GM12878 (cell line): ENCODE data around the gene HIPK4. TPM values are rescaled to one million over a fixed set of nuclear protein-coding genes. Genes with fewer than 3 reads are reported as not detected.

Source experiments
- ATAC-seq: fragments of 200-7000 bp; cut with Tn5 transposase; 3 replicates; pipeline ENCODE4 v1.9.1; 2020; ENCODE audit warnings: mild to moderate bottlenecking, moderate library complexity
- BruUV-seq: library from RNA; stranded (reverse); fragments of 400-500 nt; replicated peaks from 2 replicates; lab custom pipeline; 2021; lab: Mats Ljungman, UMichigan
- CTCF ChIA-PET: fragments of 300-600 bp; sonication (Branson Sonifier 250); formaldehyde crosslinking; extraction: SDS; loops from one replicate; lab custom pipeline; 2021; ENCODE audit warnings: inconsistent platforms; lab: Yijun Ruan, JAX
- POLR2A ChIA-PET: fragments of 350-600 bp; formaldehyde crosslinking; extraction: SDS; loops from one replicate; lab custom pipeline; 2021; ENCODE audit warnings: inconsistent platforms; lab: Charles Lee
- RAD21 ChIA-PET: fragments of 300-600 bp; sonication (Branson Sonifier 250); formaldehyde crosslinking; loops from one replicate; lab custom pipeline; 2023; ENCODE audit warnings: antibody characterized with exemption; ENCODE audit not compliant: unreplicated experiment; lab: Charles Lee
- SMC1A ChIA-PET: fragments of 300-600 bp; sonication (Branson Sonifier 250); formaldehyde crosslinking; loops from one replicate; lab custom pipeline; 2023; ENCODE audit not compliant: unreplicated experiment, uncharacterized antibody; lab: Charles Lee
- DNase-seq: peaks from one replicate; pipeline ENCODE4 v3.0.0-alpha.2; 2011; ENCODE audit warnings: low read depth, low spot score
- FAIRE-seq: peaks from 3 replicates; lab custom pipeline; 2011; peaks lifted over from hg19 to GRCh38; lab: Jason Lieb, UNC
- H2AFZ ChIP-seq: 2 replicates; pipeline ENCODE4 v1.6.0; 2011; ENCODE audit warnings: low read depth, low read length, control low read depth; ENCODE audit not compliant: control insufficient read depth
- H3K27ac ChIP-seq: 2 replicates; pipeline ENCODE4 v1.5.1; 2011; ENCODE audit warnings: control low read depth; ENCODE audit not compliant: control insufficient read depth, insufficient read depth
- H3K27me3 ChIP-seq, 2 experiments: replicated peaks in 1 of 2; 2 replicates each; pipeline versions ENCODE4 v1.6.0 to v1.6.1; 2011; ENCODE audit warnings: low read length in 1 of 2; ENCODE audit not compliant: control insufficient read depth in 2 of 2, insufficient read depth in 2 of 2
- H3K36me3 ChIP-seq, 2 experiments: 2 replicates each; pipeline ENCODE4 v1.5.1; 2011; ENCODE audit warnings: low read length in 1 of 2; ENCODE audit not compliant: control insufficient read depth in 2 of 2, insufficient read depth in 2 of 2
- H3K4me1 ChIP-seq: 2 replicates; pipeline ENCODE4 v1.6.1; 2011; ENCODE audit warnings: mild to moderate bottlenecking, low read length, moderate library complexity, mixed read lengths; ENCODE audit not compliant: control insufficient read depth, insufficient read depth
- H3K4me2 ChIP-seq: 2 replicates; pipeline ENCODE4 v1.6.0; 2011; ENCODE audit warnings: control low read depth; ENCODE audit not compliant: control insufficient read depth, insufficient read depth
- H3K4me3 ChIP-seq: fragments of 200-600 bp; sonication (generic); 2 replicates; pipeline ENCODE4 v1.5.1; 2016
- H3K79me2 ChIP-seq: 2 replicates; pipeline ENCODE4 v1.6.0; 2011; ENCODE audit warnings: low read length; ENCODE audit not compliant: control insufficient read depth, insufficient read depth
- H3K9ac ChIP-seq: 2 replicates; pipeline ENCODE4 v1.8.0; 2011; ENCODE audit warnings: low read length, control low read depth, mixed read lengths; ENCODE audit not compliant: control insufficient read depth, insufficient read depth
- H3K9me3 ChIP-seq: replicated peaks from 3 replicates; pipeline ENCODE4 v1.5.1; 2011; ENCODE audit warnings: mild to moderate bottlenecking, low read length; ENCODE audit not compliant: control insufficient read depth, insufficient read depth
- H4K20me1 ChIP-seq: 2 replicates; pipeline ENCODE4 v1.6.0; 2011; ENCODE audit not compliant: control insufficient read depth, insufficient read depth
- BRCA1 ChIP-seq: IDR thresholded peaks from 2 replicates; pipeline ENCODE4 v1.6.1; 2011; ENCODE audit warnings: low read depth, low read length, improper control_type of control experiment
- CHD4 ChIP-seq: fragments of 200-600 bp; sonication (generic); IDR thresholded peaks from 2 replicates; pipeline ENCODE4 v1.6.1; 2016; ENCODE audit warnings: mild to moderate bottlenecking
- CREM ChIP-seq: IDR thresholded peaks from 2 replicates; pipeline ENCODE4 v1.6.1; 2014; ENCODE audit warnings: antibody characterized with exemption, low read depth
- EGR1 ChIP-seq, 2 experiments: IDR thresholded peaks; 1 replicate in 1 of 2; 2 replicates in 1 of 2; pipeline ENCODE4 v1.6.1; 2011 to 2012; ENCODE audit warnings: low read depth in 2 of 2, low read length in 2 of 2, borderline replicate concordance in 1 of 2, mild to moderate bottlenecking in 1 of 2, moderate library complexity in 1 of 2
- POLR2AphosphoS5 ChIP-seq: IDR thresholded peaks from 2 replicates; pipeline ENCODE4 v1.6.1; 2011; ENCODE audit warnings: mild to moderate bottlenecking, low read length, inconsistent platforms
- RCOR1 ChIP-seq: conservative IDR thresholded peaks from 2 replicates; pipeline ENCODE4 v1.6.1; 2012; ENCODE audit warnings: low read depth, low read length, improper control_type of control experiment
- SP1 ChIP-seq: IDR thresholded peaks from one replicate; pipeline ENCODE4 v1.6.1; 2011; ENCODE audit warnings: low read depth, low read length
- TARDBP ChIP-seq: IDR thresholded peaks from 2 replicates; pipeline ENCODE4 v1.6.1; 2016; ENCODE audit warnings: borderline replicate concordance
- YBX1 ChIP-seq: fragments of 450-650 bp; IDR thresholded peaks from 2 replicates; pipeline ENCODE4 v1.6.1; 2016; ENCODE audit warnings: antibody characterized with exemption
- ZBED1 ChIP-seq: IDR thresholded peaks from 2 replicates; pipeline ENCODE4 v1.6.1; 2016; ENCODE audit warnings: borderline replicate concordance
- WGBS: methylation state at CpG from one replicate; pipeline ENCODE4 v1.1.6; 2016; ENCODE audit warnings: low lambda C conversion rate; ENCODE audit not compliant: insufficient replicate concordance, insufficient coverage; ENCODE audit errors: missing lambda C conversion rate; 5-methylcytosine and 5-hydroxymethylcytosine counted together
- in situ Hi-C: fragments of 300-500 bp; cut with MboI; formaldehyde crosslinking; loops from 9 replicates; pipeline ENCODE4 v1.14.3; 2018; ENCODE audit warnings: mixed read lengths
- intact Hi-C: fragments of 100-400 bp; cut with micrococcal nuclease; formaldehyde crosslinking; loops from one replicate; pipeline ENCODE4 v1.14.2; 2022; ENCODE audit not compliant: unreplicated experiment
- polyA plus RNA-seq, 11 experiments: library from polyadenylated mRNA; depleted of rRNA in 4 of 11; unstranded in 6 of 11; stranded (reverse) in 5 of 11; fragments of >200 nt; fragmentation: Nextera tagmentation in 4 of 11; fragmentation: Illumina TruSeq in 1 of 11; extraction: Ambion mirVana in 4 of 11; extraction: Trizol in 1 of 11; gene quantifications; 1 replicate in 1 of 11; 2 replicates in 10 of 11; pipeline versions ENCODE4 v1.2.1 to v1.2.3, GENCODE V29; 2011 to 2016; ENCODE audit warnings: inconsistent platforms in 2 of 11, missing spikeins in 2 of 11, low read depth in 1 of 11
- total RNA-seq, 4 experiments: library from RNA; depleted of rRNA in 3 of 4; stranded (reverse); fragments of >200 nt in 3 of 4; fragmentation: Illumina TruSeq in 1 of 4; extraction: Trizol in 1 of 4; gene quantifications; 2 replicates each; pipeline versions ENCODE4 v1.2.1 to v1.2.3, GENCODE V29; 2013 to 2021
- TF ChIP-seq, protein P1 (sequence below): IDR thresholded peaks from 2 replicates; pipeline ENCODE4 v1.6.1; 2011; ENCODE audit warnings: borderline replicate concordance, low read depth, mild to moderate bottlenecking, moderate library complexity, low read length; ENCODE audit not compliant: insufficient read depth, poor library complexity, severe bottlenecking

The HIPK4 gene
- total and polyA plus RNA-seq, 10 of the 15 experiments (the other 5 are each of a cell fraction or from before 2014, with no cell fraction given): 0.07 to 0.13 (median 0.08) TPM; not detected in 7

DNA sequence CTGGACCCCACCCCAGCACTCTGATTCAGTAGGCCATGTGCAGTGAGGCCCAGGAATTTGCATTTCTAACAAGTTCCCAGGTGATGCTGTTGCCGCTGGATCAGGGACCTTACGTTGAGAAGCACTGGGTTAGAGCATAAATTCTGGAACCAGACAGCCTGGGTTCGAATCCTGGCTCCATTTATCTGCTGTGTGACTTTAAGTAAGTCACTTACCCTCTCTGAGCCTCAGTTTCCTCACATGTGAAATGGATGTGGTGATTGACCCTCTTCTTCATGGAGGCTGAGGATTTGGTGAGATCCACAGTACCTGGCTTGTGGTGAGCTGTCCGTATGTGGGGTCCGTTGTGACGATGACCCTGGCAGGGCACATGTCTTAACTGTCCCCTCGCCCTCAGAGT, 15.9 kb downstream of the HIPK4 start:
- RAD21 ChIA-PET: no interaction called here
- Histone ChIP-seq H3K36me3 (no peaks in the 10 kb centered on the region; a peak in 1 of 4 replicates), H3K27me3 (no peaks in the 10 kb centered on the region), H3K27ac (no peak overlapping the region), H3K4me2 (no peak overlapping the region), H3K79me2 (no peaks in the 10 kb centered on the region), H3K9ac (no peak overlapping the region), H3K4me3 (no peak overlapping the region), H2AFZ (no peak overlapping the region), H3K9me3 (no peaks in the 10 kb centered on the region), H4K20me1 (no peaks in the 10 kb centered on the region), H3K4me1 (no peaks in the 10 kb centered on the region)
- WGBS: 82% methylated on average over 7 of the region's 7 CpGs
- no peak for ATAC-seq
- POLR2A ChIA-PET: no interaction called here
- intact Hi-C loops: no loop called here
- DNase-seq: no peak
- TF ChIP-seq CHD4: no peak
- no peak for TF ChIP-seq YBX1
- no peak for TF ChIP-seq RCOR1
- TF ChIP-seq, protein P1, sequence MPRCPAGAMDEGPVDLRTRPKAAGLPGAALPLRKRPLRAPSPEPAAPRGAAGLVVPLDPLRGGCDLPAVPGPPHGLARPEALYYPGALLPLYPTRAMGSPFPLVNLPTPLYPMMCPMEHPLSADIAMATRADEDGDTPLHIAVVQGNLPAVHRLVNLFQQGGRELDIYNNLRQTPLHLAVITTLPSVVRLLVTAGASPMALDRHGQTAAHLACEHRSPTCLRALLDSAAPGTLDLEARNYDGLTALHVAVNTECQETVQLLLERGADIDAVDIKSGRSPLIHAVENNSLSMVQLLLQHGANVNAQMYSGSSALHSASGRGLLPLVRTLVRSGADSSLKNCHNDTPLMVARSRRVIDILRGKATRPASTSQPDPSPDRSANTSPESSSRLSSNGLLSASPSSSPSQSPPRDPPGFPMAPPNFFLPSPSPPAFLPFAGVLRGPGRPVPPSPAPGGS: no peak
- TF ChIP-seq TARDBP: no peak
- no peak for TF ChIP-seq CREM
- TF ChIP-seq EGR1 (IDR thresholded peaks at IDR 0.05; ENCODE audit: borderline replicate concordance in 1 of 2, low read depth in 2 of 2, low read length in 2 of 2): no peak
- no peak for TF ChIP-seq BRCA1
- no peak for TF ChIP-seq POLR2AphosphoS5
- TF ChIP-seq ZBED1: no peak
- no peak for TF ChIP-seq SP1
- in situ Hi-C loops: no loop called here
- CTCF ChIA-PET: no interaction called here
- BruUV-seq: no TSS peak
- FAIRE-seq: no peak
- SMC1A ChIA-PET: no interaction called here
